ENCODE results near the gene NT5C3A. TPM values are rescaled to one million over a fixed set of nuclear protein-coding genes. Genes with fewer than 3 reads are reported as not detected.

NT5C3A gene
- total and polyA plus RNA-seq, 2 experiments from 2014 or later, result 28.5 to 45.8 TPM

DNA sequence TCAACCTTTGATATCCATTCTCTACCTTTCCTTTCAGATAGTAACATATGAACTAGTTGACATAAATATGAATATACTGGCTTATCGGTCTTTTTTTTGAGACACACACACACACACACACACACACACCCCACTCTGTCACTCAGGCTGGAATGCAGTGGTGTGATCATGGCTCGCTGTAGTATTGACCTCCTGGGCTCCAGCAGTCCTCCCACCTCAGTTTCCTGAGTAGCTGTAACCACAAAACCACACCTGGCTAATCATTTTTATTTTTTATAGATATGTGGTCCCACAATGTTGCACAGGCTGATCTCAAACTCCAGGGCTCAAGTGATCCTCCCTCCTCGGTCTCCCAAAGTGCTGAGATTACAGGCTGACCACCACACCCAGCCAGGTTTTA lies 14.2 kb upstream of the NT5C3A start:
- peaks cover 44% of the 10 kb centered on the region for H3K4me1 Mint-ChIP-seq
- Histone ChIP-seq H3K27me3 (ENCODE audit: insufficient read depth) (no peaks in the 10 kb centered on the region), H3K27ac (ENCODE audit: low read depth) (no peak overlapping the region), H3K79me2 (replicated peaks; ENCODE audit: insufficient read depth) (no peaks in the 10 kb centered on the region), H3K4me2 (no peak overlapping the region), H3K4me3 (no peak overlapping the region), H3F3A (replicated peaks; ENCODE audit: low read depth) (no peaks in the 10 kb centered on the region), H4K20me1 (replicated peaks; ENCODE audit: insufficient read depth) (no peaks in the 10 kb centered on the region), H2AFZ (no peak overlapping the region), H3K4me1 (ENCODE audit: insufficient read depth) (peaks cover 38% of the 10 kb centered on the region), H3K36me3 (ENCODE audit: insufficient read depth) (no peaks in the 10 kb centered on the region), H3K9me2 (ENCODE audit: insufficient read depth) (peaks cover 3% of the 10 kb centered on the region; the same call in 1 of the 2 replicates)
- no peak overlapping the region for H3K4me3 Mint-ChIP-seq
- peaks cover 6% of the 10 kb centered on the region for H3K9me3 Mint-ChIP-seq
- no peak for ATAC-seq
- H3K36me3 Mint-ChIP-seq (ENCODE audit: low read depth), result peaks cover 2% of the 10 kb centered on the region; the same call in 1 of the 3 replicates
- no peak overlapping the region for H3K27ac Mint-ChIP-seq
- TF ChIP-seq, protein P1, sequence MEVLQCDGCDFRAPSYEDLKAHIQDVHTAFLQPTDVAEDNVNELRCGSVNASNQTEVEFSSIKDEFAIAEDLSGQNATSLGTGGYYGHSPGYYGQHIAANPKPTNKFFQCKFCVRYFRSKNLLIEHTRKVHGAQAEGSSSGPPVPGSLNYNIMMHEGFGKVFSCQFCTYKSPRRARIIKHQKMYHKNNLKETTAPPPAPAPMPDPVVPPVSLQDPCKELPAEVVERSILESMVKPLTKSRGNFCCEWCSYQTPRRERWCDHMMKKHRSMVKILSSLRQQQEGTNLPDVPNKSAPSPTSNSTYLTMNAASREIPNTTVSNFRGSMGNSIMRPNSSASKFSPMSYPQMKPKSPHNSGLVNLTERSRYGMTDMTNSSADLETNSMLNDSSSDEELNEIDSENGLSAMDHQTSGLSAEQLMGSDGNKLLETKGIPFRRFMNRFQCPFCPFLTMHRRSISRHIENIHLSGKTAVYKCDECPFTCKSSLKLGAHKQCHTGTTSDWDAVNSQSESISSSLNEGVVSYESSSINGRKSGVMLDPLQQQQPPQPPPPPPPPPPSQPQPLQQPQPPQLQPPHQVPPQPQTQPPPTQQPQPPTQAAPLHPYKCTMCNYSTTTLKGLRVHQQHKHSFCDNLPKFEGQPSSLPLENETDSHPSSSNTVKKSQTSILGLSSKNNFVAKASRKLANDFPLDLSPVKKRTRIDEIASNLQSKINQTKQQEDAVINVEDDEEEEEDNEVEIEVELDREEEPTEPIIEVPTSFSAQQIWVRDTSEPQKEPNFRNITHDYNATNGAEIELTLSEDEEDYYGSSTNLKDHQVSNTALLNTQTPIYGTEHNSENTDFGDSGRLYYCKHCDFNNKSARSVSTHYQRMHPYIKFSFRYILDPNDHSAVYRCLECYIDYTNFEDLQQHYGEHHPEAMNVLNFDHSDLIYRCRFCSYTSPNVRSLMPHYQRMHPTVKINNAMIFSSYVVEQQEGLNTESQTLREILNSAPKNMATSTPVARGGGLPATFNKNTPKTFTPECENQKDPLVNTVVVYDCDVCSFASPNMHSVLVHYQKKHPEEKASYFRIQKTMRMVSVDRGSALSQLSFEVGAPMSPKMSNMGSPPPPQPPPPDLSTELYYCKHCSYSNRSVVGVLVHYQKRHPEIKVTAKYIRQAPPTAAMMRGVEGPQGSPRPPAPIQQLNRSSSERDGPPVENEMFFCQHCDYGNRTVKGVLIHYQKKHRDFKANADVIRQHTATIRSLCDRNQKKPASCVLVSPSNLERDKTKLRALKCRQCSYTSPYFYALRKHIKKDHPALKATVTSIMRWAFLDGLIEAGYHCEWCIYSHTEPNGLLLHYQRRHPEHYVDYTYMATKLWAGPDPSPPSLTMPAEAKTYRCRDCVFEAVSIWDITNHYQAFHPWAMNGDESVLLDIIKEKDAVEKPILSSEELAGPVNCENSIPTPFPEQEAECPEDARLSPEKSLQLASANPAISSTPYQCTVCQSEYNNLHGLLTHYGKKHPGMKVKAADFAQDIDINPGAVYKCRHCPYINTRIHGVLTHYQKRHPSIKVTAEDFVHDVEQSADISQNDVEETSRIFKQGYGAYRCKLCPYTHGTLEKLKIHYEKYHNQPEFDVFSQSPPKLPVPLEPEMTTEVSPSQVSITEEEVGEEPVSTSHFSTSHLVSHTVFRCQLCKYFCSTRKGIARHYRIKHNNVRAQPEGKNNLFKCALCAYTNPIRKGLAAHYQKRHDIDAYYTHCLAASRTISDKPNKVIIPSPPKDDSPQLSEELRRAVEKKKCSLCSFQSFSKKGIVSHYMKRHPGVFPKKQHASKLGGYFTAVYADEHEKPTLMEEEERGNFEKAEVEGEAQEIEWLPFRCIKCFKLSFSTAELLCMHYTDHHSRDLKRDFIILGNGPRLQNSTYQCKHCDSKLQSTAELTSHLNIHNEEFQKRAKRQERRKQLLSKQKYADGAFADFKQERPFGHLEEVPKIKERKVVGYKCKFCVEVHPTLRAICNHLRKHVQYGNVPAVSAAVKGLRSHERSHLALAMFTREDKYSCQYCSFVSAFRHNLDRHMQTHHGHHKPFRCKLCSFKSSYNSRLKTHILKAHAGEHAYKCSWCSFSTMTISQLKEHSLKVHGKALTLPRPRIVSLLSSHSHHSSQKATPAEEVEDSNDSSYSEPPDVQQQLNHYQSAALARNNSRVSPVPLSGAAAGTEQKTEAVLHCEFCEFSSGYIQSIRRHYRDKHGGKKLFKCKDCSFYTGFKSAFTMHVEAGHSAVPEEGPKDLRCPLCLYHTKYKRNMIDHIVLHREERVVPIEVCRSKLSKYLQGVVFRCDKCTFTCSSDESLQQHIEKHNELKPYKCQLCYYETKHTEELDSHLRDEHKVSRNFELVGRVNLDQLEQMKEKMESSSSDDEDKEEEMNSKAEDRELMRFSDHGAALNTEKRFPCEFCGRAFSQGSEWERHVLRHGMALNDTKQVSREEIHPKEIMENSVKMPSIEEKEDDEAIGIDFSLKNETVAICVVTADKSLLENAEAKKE (CRISPR knock-in tag; IDR thresholded peaks at IDR 0.05), result no peak
- TF ChIP-seq CREB1 (CRISPR knock-in tag; IDR thresholded peaks at IDR 0.05; ENCODE audit: low read depth), result no peak
- TF ChIP-seq NANOG (IDR thresholded peaks at IDR 0.05; ENCODE audit: borderline replicate concordance), result no peak
- no peak for TF ChIP-seq ZNF114 (CRISPR knock-in tag; IDR thresholded peaks at IDR 0.05)
- TF ChIP-seq, protein P2, sequence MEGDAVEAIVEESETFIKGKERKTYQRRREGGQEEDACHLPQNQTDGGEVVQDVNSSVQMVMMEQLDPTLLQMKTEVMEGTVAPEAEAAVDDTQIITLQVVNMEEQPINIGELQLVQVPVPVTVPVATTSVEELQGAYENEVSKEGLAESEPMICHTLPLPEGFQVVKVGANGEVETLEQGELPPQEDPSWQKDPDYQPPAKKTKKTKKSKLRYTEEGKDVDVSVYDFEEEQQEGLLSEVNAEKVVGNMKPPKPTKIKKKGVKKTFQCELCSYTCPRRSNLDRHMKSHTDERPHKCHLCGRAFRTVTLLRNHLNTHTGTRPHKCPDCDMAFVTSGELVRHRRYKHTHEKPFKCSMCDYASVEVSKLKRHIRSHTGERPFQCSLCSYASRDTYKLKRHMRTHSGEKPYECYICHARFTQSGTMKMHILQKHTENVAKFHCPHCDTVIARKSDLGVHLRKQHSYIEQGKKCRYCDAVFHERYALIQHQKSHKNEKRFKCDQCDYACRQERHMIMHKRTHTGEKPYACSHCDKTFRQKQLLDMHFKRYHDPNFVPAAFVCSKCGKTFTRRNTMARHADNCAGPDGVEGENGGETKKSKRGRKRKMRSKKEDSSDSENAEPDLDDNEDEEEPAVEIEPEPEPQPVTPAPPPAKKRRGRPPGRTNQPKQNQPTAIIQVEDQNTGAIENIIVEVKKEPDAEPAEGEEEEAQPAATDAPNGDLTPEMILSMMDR (conservative IDR thresholded peaks at IDR 0.05; ENCODE audit: low read depth in 2 of 2), result no peak
- TF ChIP-seq JUNB (IDR thresholded peaks at IDR 0.05; ENCODE audit: unreplicated experiment), result no peak
- TF ChIP-seq, protein P3, sequence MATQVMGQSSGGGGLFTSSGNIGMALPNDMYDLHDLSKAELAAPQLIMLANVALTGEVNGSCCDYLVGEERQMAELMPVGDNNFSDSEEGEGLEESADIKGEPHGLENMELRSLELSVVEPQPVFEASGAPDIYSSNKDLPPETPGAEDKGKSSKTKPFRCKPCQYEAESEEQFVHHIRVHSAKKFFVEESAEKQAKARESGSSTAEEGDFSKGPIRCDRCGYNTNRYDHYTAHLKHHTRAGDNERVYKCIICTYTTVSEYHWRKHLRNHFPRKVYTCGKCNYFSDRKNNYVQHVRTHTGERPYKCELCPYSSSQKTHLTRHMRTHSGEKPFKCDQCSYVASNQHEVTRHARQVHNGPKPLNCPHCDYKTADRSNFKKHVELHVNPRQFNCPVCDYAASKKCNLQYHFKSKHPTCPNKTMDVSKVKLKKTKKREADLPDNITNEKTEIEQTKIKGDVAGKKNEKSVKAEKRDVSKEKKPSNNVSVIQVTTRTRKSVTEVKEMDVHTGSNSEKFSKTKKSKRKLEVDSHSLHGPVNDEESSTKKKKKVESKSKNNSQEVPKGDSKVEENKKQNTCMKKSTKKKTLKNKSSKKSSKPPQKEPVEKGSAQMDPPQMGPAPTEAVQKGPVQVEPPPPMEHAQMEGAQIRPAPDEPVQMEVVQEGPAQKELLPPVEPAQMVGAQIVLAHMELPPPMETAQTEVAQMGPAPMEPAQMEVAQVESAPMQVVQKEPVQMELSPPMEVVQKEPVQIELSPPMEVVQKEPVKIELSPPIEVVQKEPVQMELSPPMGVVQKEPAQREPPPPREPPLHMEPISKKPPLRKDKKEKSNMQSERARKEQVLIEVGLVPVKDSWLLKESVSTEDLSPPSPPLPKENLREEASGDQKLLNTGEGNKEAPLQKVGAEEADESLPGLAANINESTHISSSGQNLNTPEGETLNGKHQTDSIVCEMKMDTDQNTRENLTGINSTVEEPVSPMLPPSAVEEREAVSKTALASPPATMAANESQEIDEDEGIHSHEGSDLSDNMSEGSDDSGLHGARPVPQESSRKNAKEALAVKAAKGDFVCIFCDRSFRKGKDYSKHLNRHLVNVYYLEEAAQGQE (IDR thresholded peaks at IDR 0.05; ENCODE audit: unreplicated experiment), result no peak
- TF ChIP-seq EZH2phosphoT487 (IDR thresholded peaks at IDR 0.05; ENCODE audit: unreplicated experiment), result no peak
- no peak for TF ChIP-seq EZH2 (IDR thresholded peaks at IDR 0.05; ENCODE audit: low read depth, unreplicated experiment)
- TF ChIP-seq ZNF331 (CRISPR knock-in tag; IDR thresholded peaks at IDR 0.05; ENCODE audit: low read depth), result no peak
- TF ChIP-seq ETS1 (IDR thresholded peaks at IDR 0.05), result no peak
- TF ChIP-seq POLR2AphosphoS5 (IDR thresholded peaks at IDR 0.05; ENCODE audit: low read depth), result no peak
- no peak for TF ChIP-seq STAT1 (IDR thresholded peaks at IDR 0.05; ENCODE audit: unreplicated experiment)
- no peak for DNase-seq (ENCODE audit: low spot score)
- H3K27me3 Mint-ChIP-seq (ENCODE audit: insufficient read depth, low read depth, poor library complexity), result no peaks in the 10 kb centered on the region

All from GM23338 (cell line).